Epithelial cell of proximal tubule (primary cell): ENCODE measurements around the gene PYGO2. TPM values are rescaled to one million over a fixed set of nuclear protein-coding genes. Genes with fewer than 3 reads are reported as not detected.
A peak's percentile ranks its signal among the peaks of the same experiment; 100 is the strongest.

Experiments
- DNase-seq: peaks from one replicate; pipeline ENCODE4 v3.0.0-alpha.2; 2011; ENCODE audit warnings: low read depth
- H3K4me3 ChIP-seq: 2 replicates; pipeline ENCODE4 v1.5.1; 2011; ENCODE audit warnings: low read depth, mild to moderate bottlenecking, low read length
- CTCF ChIP-seq: conservative IDR thresholded peaks from 2 replicates; pipeline ENCODE4 v1.5.1; 2012; ENCODE audit warnings: low read depth, mild to moderate bottlenecking, low read length
- total RNA-seq: library from RNA; depleted of rRNA; stranded (reverse); fragments of >200 nt; gene quantifications from 2 replicates; pipeline ENCODE4 v1.2.3, GENCODE V29; 2015

The PYGO2 gene
- total RNA-seq, 1 donor from 2014 or later = 16.0 TPM

GRCh38 chr1:154937085-154937987 is 24.2 kb downstream of the PYGO2 start:
- DNase-seq = peak; percentile 74
- peak overlapping the region; percentile 80 for H3K4me3 ChIP-seq
- TF ChIP-seq CTCF = peak; percentile 25

GRCh38 chr1:154936555-154937084 is 25.0 kb downstream of the PYGO2 start, which contains the start of gene PMVK:
Gene PMVK, minus strand, starts transcription at chr1:154936719. Its CDS starts 34 bp downstream, at chr1:154936685.
- peak; percentile 84 for DNase-seq
- peak within 1 kb of the TSS; percentile 80 for H3K4me3 ChIP-seq
- TF ChIP-seq CTCF = peak; percentile 32

GRCh38 chr1:154935749-154936554 is 25.6 kb downstream of the PYGO2 start:
- DNase-seq = no peak
- no peak for TF ChIP-seq CTCF
- H3K4me3 ChIP-seq = peak overlapping the region; percentile 80

GRCh38 chr1:154934358-154934948 is 27.1 kb downstream of the PYGO2 start:
- no peak for TF ChIP-seq CTCF
- H3K4me3 ChIP-seq = no peak overlapping the region
- no peak for DNase-seq

GRCh38 chr1:154931940-154932487 is 29.6 kb downstream of the PYGO2 start:
- TF ChIP-seq CTCF = no peak
- DNase-seq = no peak
- no peak overlapping the region for H3K4me3 ChIP-seq

- no peak for DNase-seq
- TF ChIP-seq CTCF = no peak
- H3K4me3 ChIP-seq = no peak overlapping the region
Measured at GRCh38 chr1:154926201-154926600, 35.4 kb downstream of the PYGO2 start.
